Tibial nerve (tissue), 4 donors: ENCODE data around the gene SMARCA2. TPM values are rescaled to one million over a fixed set of nuclear protein-coding genes. Genes with fewer than 3 reads are reported as not detected.

Experiments used
- DNase-seq, 2 donors: peaks; one replicate each; pipeline ENCODE4 v3.0.0-alpha.2; 2019; ENCODE audit warnings: low spot score in 2 of 2
- H3K27ac ChIP-seq, 4 donors: fragments of 200-600 bp; sonication (generic) in 3 of 4; one replicate each; pipeline ENCODE4 v1.5.1; 2017 to 2019; ENCODE audit warnings: mild to moderate bottlenecking in 1 of 4
- H3K27me3 ChIP-seq, 2 donors: fragments of 200-600 bp; sonication (generic) in 1 of 2; one replicate each; pipeline versions ENCODE4 v1.5.1 to v1.6.0; 2017 to 2019
- H3K36me3 ChIP-seq, 3 donors: fragments of 200-600 bp; sonication (generic); one replicate each; pipeline ENCODE4 v1.5.1; 2018 to 2019
- H3K4me1 ChIP-seq, 4 donors: fragments of 200-600 bp; sonication (generic) in 3 of 4; one replicate each; pipeline ENCODE4 v1.5.1; 2017 to 2019
- H3K4me3 ChIP-seq, 4 donors: fragments of 200-600 bp; sonication (generic) in 3 of 4; one replicate each; pipeline ENCODE4 v1.5.1; 2017 to 2019; ENCODE audit warnings: mild to moderate bottlenecking in 1 of 4, moderate library complexity in 1 of 4
- H3K9me3 ChIP-seq, 4 donors: fragments of 200-600 bp; sonication (generic) in 3 of 4; one replicate each; pipeline ENCODE4 v1.5.1; 2017 to 2019
- CTCF ChIP-seq, 5 experiments: fragments of 200-600 bp in 3 of 5; fragments of 450-650 bp in 2 of 5; sonication (generic) in 3 of 5; IDR thresholded peaks; one replicate each; pipeline ENCODE4 v1.5.1; 2016 to 2019; ENCODE audit warnings: antibody characterized with exemption in 5 of 5, mild to moderate bottlenecking in 3 of 5, moderate library complexity in 2 of 5
- EP300 ChIP-seq, 2 donors: sonication (generic); formaldehyde crosslinking; IDR thresholded peaks; one replicate each; pipeline ENCODE4 v1.6.1; 2017; ENCODE audit warnings: antibody characterized with exemption in 2 of 2, mild to moderate bottlenecking in 1 of 2
- POLR2A ChIP-seq, 2 donors: fragments of 450-650 bp; IDR thresholded peaks; one replicate each; pipeline ENCODE4 v1.6.1; 2017; ENCODE audit warnings: antibody characterized with exemption in 2 of 2, mild to moderate bottlenecking in 2 of 2, moderate library complexity in 2 of 2
- WGBS, 2 donors: methylation state at CpG; one replicate each; pipeline ENCODE4 v1.1.5; 2018; 5-methylcytosine and 5-hydroxymethylcytosine counted together
- total RNA-seq, 4 donors: library from RNA; depleted of rRNA; stranded (reverse); fragments of >200 nt; gene quantifications; one replicate each; pipeline ENCODE4 v1.1.0, GENCODE V29; 2016

SMARCA2 gene
- total RNA-seq, 4 donors from 2014 or later = 75.9 to 140 (median 119) TPM

GRCh38 chr9:2215921-2216441 lies 200.8 kb downstream of the SMARCA2 start:
- Histone ChIP-seq H3K36me3 (no peaks in the 10 kb centered on the region), H3K9me3 (no peaks in the 10 kb centered on the region), H3K27me3 (no peaks in the 10 kb centered on the region), H3K4me3 (no peak overlapping the region), H3K4me1 (no peaks in the 10 kb centered on the region), H3K27ac (no peak overlapping the region)
- TF ChIP-seq POLR2A (IDR thresholded peaks at IDR 0.05) = no peak
- no peak for TF ChIP-seq CTCF (IDR thresholded peaks at IDR 0.05)
- no peak for TF ChIP-seq EP300 (IDR thresholded peaks at IDR 0.05)
- WGBS, 2 donors = 74 to 76% methylated on average over 8 of the region's 8 CpGs
- no peak for DNase-seq

GRCh38 chr9:2216591-2216990 lies 201.4 kb downstream of the SMARCA2 start:
- no peaks in the 10 kb centered on the region for H3K9me3 ChIP-seq
- TF ChIP-seq POLR2A (IDR thresholded peaks at IDR 0.05) (no peak), CTCF (IDR thresholded peaks at IDR 0.05) (no peak), EP300 (IDR thresholded peaks at IDR 0.05) (no peak)
- H3K27me3 ChIP-seq = no peaks in the 10 kb centered on the region
- 71 to 87% methylated on average over 2 of the region's 2 CpGs for WGBS, 2 donors
- H3K27ac ChIP-seq = no peak overlapping the region
- H3K4me3 ChIP-seq = no peak overlapping the region
- H3K4me1 ChIP-seq = no peaks in the 10 kb centered on the region
- no peak for DNase-seq
- H3K36me3 ChIP-seq = no peaks in the 10 kb centered on the region

GRCh38 chr9:2217540-2217939 lies 202.4 kb downstream of the SMARCA2 start:
- Histone ChIP-seq H3K27ac (no peak overlapping the region), H3K4me3 (no peak overlapping the region), H3K9me3 (no peaks in the 10 kb centered on the region), H3K36me3 (no peaks in the 10 kb centered on the region), H3K27me3 (no peaks in the 10 kb centered on the region), H3K4me1 (no peaks in the 10 kb centered on the region)
- WGBS, 2 donors = 72 to 74% methylated on average over 3 of the region's 3 CpGs
- no peak for DNase-seq
- no peak for TF ChIP-seq CTCF (IDR thresholded peaks at IDR 0.05)

- no peaks in the 10 kb centered on the region for H3K9me3 ChIP-seq
- H3K36me3 ChIP-seq = no peaks in the 10 kb centered on the region
- WGBS, 2 donors = 72 to 94% methylated on average over 3 of the region's 3 CpGs
- no peaks in the 10 kb centered on the region for H3K4me1 ChIP-seq
- no peak overlapping the region for H3K27ac ChIP-seq
- no peak for DNase-seq
- no peak overlapping the region for H3K4me3 ChIP-seq
- H3K27me3 ChIP-seq = no peaks in the 10 kb centered on the region
- TF ChIP-seq EP300 (IDR thresholded peaks at IDR 0.05) = no peak
- TF ChIP-seq POLR2A (IDR thresholded peaks at IDR 0.05) = no peak
- no peak for TF ChIP-seq CTCF (IDR thresholded peaks at IDR 0.05)
These were observed 204.9 kb downstream of the SMARCA2 start for GRCh38 chr9:2220036-2220435.

- Histone ChIP-seq H3K9me3 (no peaks in the 10 kb centered on the region), H3K27me3 (no peaks in the 10 kb centered on the region), H3K36me3 (no peaks in the 10 kb centered on the region), H3K4me1 (no peaks in the 10 kb centered on the region), H3K4me3 (no peak overlapping the region), H3K27ac (no peak overlapping the region)
- DNase-seq = no peak
- no peak for TF ChIP-seq EP300 (IDR thresholded peaks at IDR 0.05)
- no peak for TF ChIP-seq POLR2A (IDR thresholded peaks at IDR 0.05)
- no peak for TF ChIP-seq CTCF (IDR thresholded peaks at IDR 0.05)
- 65 to 87% methylated on average over 4 of the region's 4 CpGs for WGBS, 2 donors
These were observed 212.2 kb downstream of the SMARCA2 start for GRCh38 chr9:2227144-2227867.
